ENCODE results near the gene POLE. TPM values are rescaled to one million over a fixed set of nuclear protein-coding genes. Genes with fewer than 3 reads are reported as not detected.
A peak's percentile ranks its signal among the peaks of the same experiment; 100 is the strongest.

The POLE gene
- total RNA-seq, 1 donor from 2014 or later, result 174 TPM

- Mint-ChIP-seq H3K9me3 (no peaks in the 10 kb centered on the region), H3K4me3 (peak overlapping the region; percentile 64), H3K27me3 (ENCODE audit: low read depth) (peaks cover 63% of the 10 kb centered on the region), H3K4me1 (peaks cover 20% of the 10 kb centered on the region), H3K36me3 (ENCODE audit: low read depth) (peaks cover 5% of the 10 kb centered on the region), H3K27ac (ENCODE audit: unreplicated experiment) (no peak overlapping the region)
- no peak for TF ChIP-seq CTCF (conservative IDR thresholded peaks at IDR 0.05)
- DNase-seq (ENCODE audit: low read depth, low spot score), result no peak
Measured at GRCh38 chr12:132617822-132618682, 69.1 kb downstream of the POLE start.

- no peak for TF ChIP-seq CTCF (conservative IDR thresholded peaks at IDR 0.05)
- H3K4me1 Mint-ChIP-seq, result peaks cover 12% of the 10 kb centered on the region
- peaks cover 62% of the 10 kb centered on the region for H3K27me3 Mint-ChIP-seq (ENCODE audit: low read depth)
- H3K36me3 Mint-ChIP-seq (ENCODE audit: low read depth), result peaks cover 5% of the 10 kb centered on the region
- H3K4me3 Mint-ChIP-seq, result peak overlapping the region; percentile 64
- H3K27ac Mint-ChIP-seq (ENCODE audit: unreplicated experiment), result no peak overlapping the region
- no peak for DNase-seq (ENCODE audit: low read depth, low spot score)
- no peaks in the 10 kb centered on the region for H3K9me3 Mint-ChIP-seq
Measured at GRCh38 chr12:132617135-132617701, 69.9 kb downstream of the POLE start.

- H3K4me3 Mint-ChIP-seq, result no peak overlapping the region
- TF ChIP-seq CTCF (conservative IDR thresholded peaks at IDR 0.05), result no peak
- H3K27me3 Mint-ChIP-seq (ENCODE audit: low read depth), result peaks cover 57% of the 10 kb centered on the region
- H3K4me1 Mint-ChIP-seq, result peaks cover 14% of the 10 kb centered on the region
- H3K9me3 Mint-ChIP-seq, result no peaks in the 10 kb centered on the region
- H3K27ac Mint-ChIP-seq (ENCODE audit: unreplicated experiment), result no peak overlapping the region
- DNase-seq (ENCODE audit: low read depth, low spot score), result no peak
- H3K36me3 Mint-ChIP-seq (ENCODE audit: low read depth), result peaks cover 5% of the 10 kb centered on the region
Measured at GRCh38 chr12:132615579-132616038, 71.5 kb downstream of the POLE start.

GRCh38 chr12:132614861-132615578 is 72.1 kb downstream of the POLE start:
- peak overlapping the region; percentile 72 for H3K27ac Mint-ChIP-seq (ENCODE audit: unreplicated experiment)
- peaks cover 5% of the 10 kb centered on the region for H3K36me3 Mint-ChIP-seq (ENCODE audit: low read depth)
- H3K9me3 Mint-ChIP-seq, result no peaks in the 10 kb centered on the region
- DNase-seq (ENCODE audit: low read depth, low spot score), result peak; percentile 86
- H3K4me3 Mint-ChIP-seq, result peak overlapping the region; percentile 65
- peak; percentile 90 for TF ChIP-seq CTCF (conservative IDR thresholded peaks at IDR 0.05)
- H3K27me3 Mint-ChIP-seq (ENCODE audit: low read depth), result peaks cover 54% of the 10 kb centered on the region
- peaks cover 19% of the 10 kb centered on the region for H3K4me1 Mint-ChIP-seq

- Mint-ChIP-seq H3K27me3 (ENCODE audit: low read depth) (peaks cover 55% of the 10 kb centered on the region), H3K36me3 (ENCODE audit: low read depth) (peaks cover 5% of the 10 kb centered on the region), H3K4me1 (peaks cover 23% of the 10 kb centered on the region), H3K27ac (ENCODE audit: unreplicated experiment) (no peak overlapping the region), H3K4me3 (peak overlapping the region; percentile 12), H3K9me3 (no peaks in the 10 kb centered on the region)
- TF ChIP-seq CTCF (conservative IDR thresholded peaks at IDR 0.05), result no peak
- no peak for DNase-seq (ENCODE audit: low read depth, low spot score)
Measured at GRCh38 chr12:132614029-132614428, 73.1 kb downstream of the POLE start.

Data from neural crest cell (in vitro differentiated cells).